Fibroblast of the aortic adventitia (primary cell): ENCODE data around the gene CAMK2G. TPM values are rescaled to one million over a fixed set of nuclear protein-coding genes. Genes with fewer than 3 reads are reported as not detected.

ENCODE experiments used
- DNase-seq: peaks from one replicate; pipeline ENCODE4 v3.0.0-alpha.2; 2010; ENCODE audit warnings: low read depth
- H3K4me3 ChIP-seq: 2 replicates; pipeline ENCODE4 v1.5.1; 2011; ENCODE audit warnings: low read depth, mild to moderate bottlenecking, control low read depth, low read length, moderate library complexity
- total RNA-seq: library from RNA; depleted of rRNA; stranded (reverse); fragments of >200 nt; gene quantifications from 2 replicates; pipeline ENCODE4 v1.2.3, GENCODE V29; 2012; ENCODE audit warnings: low replicate concordance
- TF ChIP-seq, protein P1 (sequence below): IDR thresholded peaks from 2 replicates; pipeline ENCODE4 v1.5.1; 2011; ENCODE audit warnings: mild to moderate bottlenecking, low read length, control low read depth, inconsistent platforms; ENCODE audit not compliant: insufficient read depth

The CAMK2G gene
- total RNA-seq, 1 donor: 25.8 TPM

DNA sequence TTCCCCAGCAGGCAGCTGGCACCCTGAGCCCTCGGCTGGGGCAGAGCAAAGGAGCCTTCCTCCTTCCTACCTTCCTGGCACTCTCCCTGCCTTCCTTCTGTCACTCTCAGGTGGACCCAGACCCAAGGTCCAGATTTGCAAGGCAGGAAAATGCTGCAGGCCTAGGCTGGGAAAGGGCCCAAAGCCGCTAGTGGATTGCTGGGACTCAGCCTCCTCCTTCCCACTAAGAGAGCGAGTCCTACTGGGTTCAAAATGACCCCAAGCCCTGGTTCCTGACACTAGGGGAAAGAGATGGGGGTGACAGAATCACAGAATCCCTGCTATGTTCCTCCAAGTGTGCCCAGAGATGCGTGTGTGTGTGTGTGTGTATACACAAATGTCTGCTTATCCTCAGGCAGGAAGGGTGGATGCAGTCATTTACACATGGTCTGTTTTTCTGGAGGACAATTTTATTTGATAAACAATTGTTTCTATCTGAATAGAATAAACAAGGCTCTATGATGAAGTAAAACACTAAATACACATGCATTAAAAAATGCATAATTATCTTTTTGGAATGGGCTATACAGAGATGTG lies 35.3 kb upstream of the CAMK2G start:
- DNase-seq: no peak
- TF ChIP-seq, protein P1, sequence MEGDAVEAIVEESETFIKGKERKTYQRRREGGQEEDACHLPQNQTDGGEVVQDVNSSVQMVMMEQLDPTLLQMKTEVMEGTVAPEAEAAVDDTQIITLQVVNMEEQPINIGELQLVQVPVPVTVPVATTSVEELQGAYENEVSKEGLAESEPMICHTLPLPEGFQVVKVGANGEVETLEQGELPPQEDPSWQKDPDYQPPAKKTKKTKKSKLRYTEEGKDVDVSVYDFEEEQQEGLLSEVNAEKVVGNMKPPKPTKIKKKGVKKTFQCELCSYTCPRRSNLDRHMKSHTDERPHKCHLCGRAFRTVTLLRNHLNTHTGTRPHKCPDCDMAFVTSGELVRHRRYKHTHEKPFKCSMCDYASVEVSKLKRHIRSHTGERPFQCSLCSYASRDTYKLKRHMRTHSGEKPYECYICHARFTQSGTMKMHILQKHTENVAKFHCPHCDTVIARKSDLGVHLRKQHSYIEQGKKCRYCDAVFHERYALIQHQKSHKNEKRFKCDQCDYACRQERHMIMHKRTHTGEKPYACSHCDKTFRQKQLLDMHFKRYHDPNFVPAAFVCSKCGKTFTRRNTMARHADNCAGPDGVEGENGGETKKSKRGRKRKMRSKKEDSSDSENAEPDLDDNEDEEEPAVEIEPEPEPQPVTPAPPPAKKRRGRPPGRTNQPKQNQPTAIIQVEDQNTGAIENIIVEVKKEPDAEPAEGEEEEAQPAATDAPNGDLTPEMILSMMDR: no peak
- no peak overlapping the region for H3K4me3 ChIP-seq

DNA sequence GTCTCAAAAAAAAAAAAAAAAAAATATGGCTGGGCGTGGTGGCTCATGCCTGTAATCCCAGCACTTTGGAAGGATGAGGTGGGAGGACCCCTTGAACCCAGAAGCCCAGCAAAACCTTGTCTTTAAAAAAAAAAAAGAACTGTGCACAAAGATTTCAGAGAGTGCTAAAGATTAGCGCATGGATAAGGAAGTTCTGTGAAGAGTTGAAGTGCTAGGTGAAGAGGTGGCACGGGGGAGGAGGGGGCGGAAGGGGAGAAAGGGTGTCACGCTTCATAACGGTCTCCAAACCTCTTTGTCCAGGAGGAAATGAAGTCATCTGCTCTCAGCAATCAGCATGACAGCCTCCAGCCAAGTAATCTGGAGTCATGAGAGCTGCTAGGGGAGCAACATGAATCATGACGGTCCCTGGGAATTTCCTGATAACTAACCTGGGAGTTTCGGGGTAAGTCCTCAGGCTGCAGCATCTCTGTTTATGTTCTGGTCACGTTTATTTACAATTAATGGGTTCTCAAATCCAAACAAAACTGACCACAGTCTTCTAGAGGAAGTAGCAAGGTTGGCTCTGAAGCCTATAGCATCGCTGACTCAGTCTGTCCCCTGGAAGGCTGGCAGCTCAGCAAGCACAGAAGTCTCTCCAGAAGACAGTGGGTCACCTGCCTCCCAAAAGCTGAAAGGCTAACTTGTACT lies 34.6 kb upstream of the CAMK2G start:
- H3K4me3 ChIP-seq: no peak overlapping the region
- peak; percentile 89 for DNase-seq
- TF ChIP-seq, protein P1: no peak

GRCh38 chr10:73907841-73908517 lies 33.6 kb upstream of the CAMK2G start:
- peak; percentile 71 for DNase-seq
- TF ChIP-seq, protein P1: no peak
- H3K4me3 ChIP-seq: no peak overlapping the region

- DNase-seq: peak; percentile 98
- TF ChIP-seq, protein P1: no peak
- H3K4me3 ChIP-seq: peak overlapping the region; percentile 44
Measured at GRCh38 chr10:73906524-73907447, 32.4 kb upstream of the CAMK2G start.

- DNase-seq: no peak
- no peak overlapping the region for H3K4me3 ChIP-seq
- TF ChIP-seq, protein P1: no peak
Measured at GRCh38 chr10:73905256-73906020, 31.1 kb upstream of the CAMK2G start.

GRCh38 chr10:73902351-73902750 lies 28.0 kb upstream of the CAMK2G start:
- TF ChIP-seq, protein P1: no peak
- DNase-seq: no peak
- no peak overlapping the region for H3K4me3 ChIP-seq
